ENCODE results near the gene GCLC. TPM values are rescaled to one million over a fixed set of nuclear protein-coding genes. Genes with fewer than 3 reads are reported as not detected.

The GCLC gene
- total RNA-seq, 8 experiments from 2014 or later: 13.5 to 32.9 (median 18.4) TPM

GRCh38 chr6:53530346-53530745 lies 14.6 kb downstream of the GCLC start:
- peaks cover 8 to 36% of the 10 kb centered on the region in 2 donors for H3K4me1 ChIP-seq (replicated peaks in 1 of 2)
- in situ Hi-C loops (cut with MboI; ENCODE audit: low pct_unique_long_range_greater_than_20kb in 2 of 9, low sequenced_read_pairs in 9 of 9, unreplicated experiment in 9 of 9): no loop called here
- no peak overlapping the region for H3K4me3 ChIP-seq
- peak in 7 of 8 experiments; percentile 51 to 77 (median 65) for ATAC-seq (replicated peaks in 6 of 8)
- WGBS, 10 experiments: 0 to 42% (median 15%) methylated on average over 1 to 4 of the region's 5 CpGs; no CpG with 5 or more reads in 2 of the 10 experiments
- H3K27ac ChIP-seq: no peak overlapping the region

DNA sequence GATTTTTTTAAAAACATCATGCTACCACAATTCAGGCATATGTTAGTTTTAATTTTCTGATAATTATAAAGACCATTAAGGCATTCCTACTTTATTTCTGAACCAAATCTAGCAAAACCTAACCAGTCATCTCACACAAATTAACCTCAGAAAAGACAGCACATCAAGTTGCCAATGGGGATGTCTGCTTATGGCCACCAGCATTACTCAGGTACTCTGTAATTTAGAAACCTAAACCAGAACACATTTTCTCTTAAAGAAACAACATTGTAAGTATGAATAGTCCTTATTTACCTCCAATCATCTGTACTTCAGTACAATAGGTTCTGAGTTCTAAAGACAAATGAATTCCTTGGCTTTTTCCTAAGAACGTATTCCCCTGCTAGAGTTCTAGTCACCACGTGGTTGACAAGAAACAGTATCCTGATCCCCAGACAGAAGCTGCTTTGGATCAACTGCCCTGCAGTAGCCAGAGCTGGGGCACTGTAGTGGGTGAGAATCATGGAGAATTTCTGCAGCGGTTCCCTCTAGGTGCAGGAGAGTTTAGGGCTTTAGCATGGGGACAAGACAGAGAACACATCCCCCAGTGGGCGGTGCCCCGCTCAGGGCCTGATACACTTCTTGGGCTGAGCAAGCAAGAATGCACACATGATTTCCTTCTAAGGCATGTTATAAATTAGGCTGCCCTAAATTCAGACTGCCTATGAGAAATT lies 15.4 kb downstream of the GCLC start:
- 39 to 86% (median 64%) methylated on average over 1 to 4 of the region's 5 CpGs; no CpG with 5 or more reads in 2 of the 10 experiments for WGBS, 10 experiments
- Histone ChIP-seq H3K4me3 (no peak overlapping the region), H3K4me1 (replicated peaks in 1 of 2) (peaks cover 8 to 36% of the 10 kb centered on the region in 2 donors), H3K27ac (no peak overlapping the region)
- ATAC-seq (replicated peaks in 6 of 8): peak in 2 of 8 experiments; percentile 70 to 79
- in situ Hi-C loops (cut with MboI; ENCODE audit: low pct_unique_long_range_greater_than_20kb in 2 of 9, low sequenced_read_pairs in 9 of 9, unreplicated experiment in 9 of 9): no loop called here

GRCh38 chr6:53528107-53528506 lies 16.8 kb downstream of the GCLC start:
- H3K27ac ChIP-seq: no peak overlapping the region
- in situ Hi-C loops (cut with MboI; ENCODE audit: low pct_unique_long_range_greater_than_20kb in 2 of 9, low sequenced_read_pairs in 9 of 9, unreplicated experiment in 9 of 9): no loop called here
- peaks cover 11 to 46% of the 10 kb centered on the region in 2 donors for H3K4me1 ChIP-seq (replicated peaks in 1 of 2)
- ATAC-seq (replicated peaks in 6 of 8): no peak
- no peak overlapping the region for H3K4me3 ChIP-seq

- ATAC-seq (replicated peaks in 6 of 8): peak in 1 of 8 experiments; percentile 18
- H3K4me1 ChIP-seq (replicated peaks in 1 of 2): peaks cover 11 to 48% of the 10 kb centered on the region in 2 donors
- H3K4me3 ChIP-seq: no peak overlapping the region
- in situ Hi-C loops (cut with MboI; ENCODE audit: low pct_unique_long_range_greater_than_20kb in 2 of 9, low sequenced_read_pairs in 9 of 9, unreplicated experiment in 9 of 9): no loop called here
- 20 to 100% (median 60%) methylated on average over 1 to 2 of the region's 4 CpGs; no CpG with 5 or more reads in 5 of the 10 experiments for WGBS, 10 experiments
- no peak overlapping the region for H3K27ac ChIP-seq
Measured at GRCh38 chr6:53527249-53527765, 17.6 kb downstream of the GCLC start.

GRCh38 chr6:53526000-53526399 lies 18.9 kb downstream of the GCLC start:
- H3K4me3 ChIP-seq: no peak overlapping the region
- H3K4me1 ChIP-seq (replicated peaks in 1 of 2): peaks cover 11 to 43% of the 10 kb centered on the region in 2 donors
- H3K27ac ChIP-seq: peak overlapping the region in 1 of 2 donors; percentile 64
- in situ Hi-C loops (cut with MboI; ENCODE audit: low pct_unique_long_range_greater_than_20kb in 2 of 9, low sequenced_read_pairs in 9 of 9, unreplicated experiment in 9 of 9): no loop called here
- ATAC-seq (replicated peaks in 6 of 8): peak; percentile 25 to 92 (median 74)
- 0 to 100% (median 25%) methylated on average over 1 of the region's 1 CpG; no CpG with 5 or more reads in 1 of the 10 experiments for WGBS, 10 experiments

DNA sequence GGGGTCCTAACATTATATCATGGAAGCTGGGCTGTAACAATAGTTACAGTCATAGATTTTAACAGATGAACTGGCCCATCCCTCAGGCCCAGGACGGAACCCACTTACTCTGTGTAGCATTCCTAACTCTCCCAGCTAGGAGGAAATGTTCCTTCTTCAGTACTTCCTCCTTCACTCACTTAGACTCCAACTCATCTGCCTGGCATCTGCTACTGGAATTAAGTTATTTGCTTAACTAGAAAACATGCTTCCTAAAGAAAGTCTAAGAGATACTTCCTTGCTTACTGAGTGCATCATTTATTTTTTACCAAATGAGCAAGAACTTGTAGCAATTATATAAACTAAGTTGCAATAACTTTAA lies 20.5 kb downstream of the GCLC start:
- H3K27ac ChIP-seq: no peak overlapping the region
- peaks cover 6 to 30% of the 10 kb centered on the region in 2 donors for H3K4me1 ChIP-seq (replicated peaks in 1 of 2)
- peak in 3 of 8 experiments; percentile 42 to 60 (median 44) for ATAC-seq (replicated peaks in 6 of 8)

GRCh38 chr6:53523511-53524454 lies 21.1 kb downstream of the GCLC start:
- 57 to 93% (median 75%) methylated on average over 2 to 7 of the region's 8 CpGs; no CpG with 5 or more reads in 1 of the 10 experiments for WGBS, 10 experiments
- ATAC-seq (replicated peaks in 6 of 8): peak in 2 of 8 experiments; percentile 18 to 37
- H3K4me1 ChIP-seq (replicated peaks in 1 of 2): peaks cover 6 to 30% of the 10 kb centered on the region in 2 donors
- H3K4me3 ChIP-seq: no peak overlapping the region
- H3K27ac ChIP-seq: peak overlapping the region in 1 of 2 donors; percentile 32
- in situ Hi-C loops (cut with MboI; ENCODE audit: low pct_unique_long_range_greater_than_20kb in 2 of 9, low sequenced_read_pairs in 9 of 9, unreplicated experiment in 9 of 9): no loop called here

More for the DNA sequence above, 20.5 kb downstream of the GCLC start:
- 14 to 100% (median 86%) methylated on average over 1 of the region's 1 CpG; no CpG with 5 or more reads in 5 of the 10 experiments for WGBS, 10 experiments
- H3K4me3 ChIP-seq: no peak overlapping the region
- in situ Hi-C loops (cut with MboI; ENCODE audit: low pct_unique_long_range_greater_than_20kb in 2 of 9, low sequenced_read_pairs in 9 of 9, unreplicated experiment in 9 of 9): no loop called here

GRCh38 chr6:53520320-53520928 lies 24.5 kb downstream of the GCLC start:
- Histone ChIP-seq H3K4me3 (no peak overlapping the region), H3K4me1 (replicated peaks in 1 of 2) (peaks cover 3 to 12% of the 10 kb centered on the region in 2 donors), H3K27ac (no peak overlapping the region)
- ATAC-seq (replicated peaks in 6 of 8): no peak
- in situ Hi-C loops (cut with MboI; ENCODE audit: low pct_unique_long_range_greater_than_20kb in 2 of 9, low sequenced_read_pairs in 9 of 9, unreplicated experiment in 9 of 9): no loop called here
- WGBS, 10 experiments: 80 to 97% (median 89%) methylated on average over 3 to 10 of the region's 14 CpGs; no CpG with 5 or more reads in 1 of the 10 experiments

- no peak for ATAC-seq (replicated peaks in 6 of 8)
- in situ Hi-C loops (cut with MboI; ENCODE audit: low pct_unique_long_range_greater_than_20kb in 2 of 9, low sequenced_read_pairs in 9 of 9, unreplicated experiment in 9 of 9): no loop called here
- peaks cover 3 to 10% of the 10 kb centered on the region in 2 donors for H3K4me1 ChIP-seq (replicated peaks in 1 of 2)
- WGBS, 10 experiments: 83 to 86% methylated on average over 1 of the region's 1 CpG; no CpG with 5 or more reads in 8 of the 10 experiments
- H3K27ac ChIP-seq: no peak overlapping the region
- no peak overlapping the region for H3K4me3 ChIP-seq
Measured at GRCh38 chr6:53518862-53519261, 26.0 kb downstream of the GCLC start.

DNA sequence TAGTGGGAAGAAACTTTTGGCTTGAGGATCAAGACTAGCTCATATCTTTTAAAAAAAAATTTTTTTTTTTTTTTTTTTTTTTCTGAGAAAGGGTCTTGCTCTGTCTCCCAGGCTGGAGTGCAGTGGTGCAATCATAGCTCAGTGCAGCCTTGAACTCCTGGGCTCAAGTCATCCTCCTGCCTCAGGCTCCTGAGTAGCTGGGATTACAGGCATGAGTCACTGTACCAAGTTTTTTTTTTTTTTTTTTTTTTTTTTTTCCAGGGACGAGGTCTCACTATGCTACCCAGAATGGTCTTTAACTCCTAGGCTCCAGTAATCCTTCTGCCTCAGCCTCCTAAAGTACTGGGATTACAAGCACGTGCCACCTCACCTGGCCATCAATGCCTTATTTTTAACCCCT lies 27.9 kb downstream of the GCLC start:
- peak in 5 of 8 experiments; percentile 35 to 75 (median 44) for ATAC-seq (replicated peaks in 6 of 8)
- Histone ChIP-seq H3K4me1 (replicated peaks in 1 of 2) (no peaks in the 10 kb centered on the region), H3K4me3 (no peak overlapping the region), H3K27ac (no peak overlapping the region)
- in situ Hi-C loops (cut with MboI; ENCODE audit: low pct_unique_long_range_greater_than_20kb in 2 of 9, low sequenced_read_pairs in 9 of 9, unreplicated experiment in 9 of 9): no loop called here
- WGBS, 10 experiments: 53 to 100% (median 90%) methylated on average over 1 to 2 of the region's 2 CpGs; no CpG with 5 or more reads in 4 of the 10 experiments

DNA sequence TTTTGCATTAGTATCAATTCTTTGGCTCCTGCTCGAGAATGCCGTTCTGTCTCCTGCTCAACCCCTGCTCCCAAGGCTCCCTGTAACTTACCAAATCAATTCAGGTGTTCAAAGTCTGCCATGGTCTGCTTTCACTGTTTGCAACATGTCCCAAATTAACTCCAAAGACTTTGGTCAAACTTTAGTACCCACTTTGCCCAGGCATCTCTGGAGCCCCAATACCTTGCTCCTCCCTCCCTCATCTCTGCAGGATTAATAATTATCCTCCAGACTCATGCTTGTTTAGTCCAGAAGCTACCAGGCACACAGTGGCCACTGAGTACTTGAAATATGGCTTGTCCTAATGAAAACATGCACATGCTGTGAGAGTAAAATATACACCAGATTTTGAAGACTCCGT lies 30.2 kb downstream of the GCLC start:
- in situ Hi-C loops (cut with MboI; ENCODE audit: low pct_unique_long_range_greater_than_20kb in 2 of 9, low sequenced_read_pairs in 9 of 9, unreplicated experiment in 9 of 9): no loop called here
- ATAC-seq (replicated peaks in 6 of 8): no peak
- Histone ChIP-seq H3K27ac (no peak overlapping the region), H3K4me3 (no peak overlapping the region), H3K4me1 (replicated peaks in 1 of 2) (no peaks in the 10 kb centered on the region)
- WGBS, 10 experiments: 89 to 100% (median 97%) methylated on average over 1 to 3 of the region's 3 CpGs; no CpG with 5 or more reads in 2 of the 10 experiments

DNA sequence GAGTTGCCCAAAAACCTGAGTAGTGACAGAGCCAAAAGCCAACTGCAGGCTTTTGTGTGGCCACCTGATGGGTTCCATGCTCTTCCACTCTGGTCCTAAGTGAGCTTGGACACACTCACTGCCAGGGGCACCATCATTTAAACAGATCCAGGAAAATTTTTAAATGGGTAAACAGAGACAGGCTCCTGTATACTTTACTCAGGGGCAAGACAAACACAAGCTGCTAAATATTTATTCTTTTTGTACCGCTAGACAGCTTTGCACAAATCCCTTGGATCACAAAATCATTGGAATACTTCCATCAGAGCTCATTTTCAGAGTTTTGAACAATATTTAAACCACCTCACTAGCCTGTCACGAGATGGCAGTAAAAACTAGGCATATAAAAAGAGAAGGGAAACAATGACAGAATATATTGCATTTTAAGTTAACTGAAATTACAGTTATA lies 31.4 kb downstream of the GCLC start:
- peak in 1 of 8 experiments; percentile 59 for ATAC-seq (replicated peaks in 6 of 8)
- WGBS, 10 experiments: 40 to 100% (median 91%) methylated on average over 1 to 2 of the region's 2 CpGs; no CpG with 5 or more reads in 1 of the 10 experiments
- in situ Hi-C loops (cut with MboI; ENCODE audit: low pct_unique_long_range_greater_than_20kb in 2 of 9, low sequenced_read_pairs in 9 of 9, unreplicated experiment in 9 of 9): no loop called here
- Histone ChIP-seq H3K4me3 (no peak overlapping the region), H3K4me1 (replicated peaks in 1 of 2) (no peaks in the 10 kb centered on the region), H3K27ac (no peak overlapping the region)
